HFF-Myc (cell line): ENCODE data around the gene PARP8.

Source experiments
- DNase-seq: peaks from one replicate; pipeline ENCODE4 v3.0.0-alpha.2; 2011; ENCODE audit warnings: low read depth; ENCODE audit errors: extremely low read depth
- H3K4me3 ChIP-seq: replicated peaks from 2 replicates; pipeline ENCODE4 v1.5.1; 2011; ENCODE audit warnings: low read depth, mild to moderate bottlenecking, control low read depth, low read length
- CTCF ChIP-seq: IDR thresholded peaks from 2 replicates; pipeline ENCODE4 v1.5.1; 2012; ENCODE audit warnings: mild to moderate bottlenecking, low read depth, low read length, control low read depth; ENCODE audit errors: missing control alignments

PARP8 gene

DNA sequence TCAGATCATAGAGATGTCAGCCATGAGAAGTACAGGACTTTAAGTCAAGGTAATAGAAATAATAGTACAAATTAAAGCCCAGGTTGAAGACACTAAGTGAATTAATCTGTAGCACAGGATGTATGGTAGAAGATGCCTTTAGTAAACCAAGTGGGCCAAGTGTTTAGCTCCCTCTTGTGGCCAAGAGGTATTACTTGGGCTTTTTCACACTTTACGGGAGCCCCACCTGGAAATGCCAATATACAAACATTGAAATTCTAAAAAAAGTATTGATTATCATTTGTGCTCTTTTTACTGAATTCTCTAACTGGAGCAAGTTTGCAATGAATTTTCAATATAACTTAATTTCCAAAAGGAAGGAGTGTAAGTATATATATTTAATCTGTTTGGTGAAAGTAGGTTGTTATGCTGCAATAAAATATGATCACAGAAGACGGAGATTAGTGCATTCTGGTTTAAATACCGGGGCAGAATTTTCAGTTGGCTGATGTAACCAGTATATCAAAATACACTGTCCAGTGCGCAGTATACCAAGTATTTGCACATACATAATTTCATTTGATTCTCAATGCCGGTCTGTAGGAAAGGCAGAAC, 84.7 kb downstream of the PARP8 start:
- peak; percentile 9 for DNase-seq
- TF ChIP-seq CTCF: peak; percentile 76
- no peak overlapping the region for H3K4me3 ChIP-seq

DNA sequence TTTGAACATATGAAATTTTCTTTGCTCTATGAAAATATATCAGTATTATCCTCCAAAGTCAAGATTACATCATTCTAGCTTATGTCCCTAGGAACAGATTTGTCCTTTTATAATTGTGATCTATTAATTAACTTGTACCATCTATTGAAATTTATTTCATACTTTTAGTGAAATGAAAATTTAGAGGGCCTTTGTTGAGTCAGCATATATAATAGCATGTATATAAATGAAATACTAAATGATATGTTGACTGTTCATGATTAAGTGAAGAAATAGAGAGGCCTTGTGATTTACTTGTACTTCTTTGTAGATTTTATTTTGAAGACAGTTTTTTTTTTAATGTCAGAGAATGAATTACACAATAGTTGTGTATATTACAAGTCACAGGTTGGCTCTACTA, 86.4 kb downstream of the PARP8 start:
- no peak for DNase-seq
- H3K4me3 ChIP-seq: no peak overlapping the region
- no peak for TF ChIP-seq CTCF

- DNase-seq: no peak
- no peak overlapping the region for H3K4me3 ChIP-seq
- no peak for TF ChIP-seq CTCF
Measured at GRCh38 chr5:50759526-50760270, 93.3 kb downstream of the PARP8 start.

DNA sequence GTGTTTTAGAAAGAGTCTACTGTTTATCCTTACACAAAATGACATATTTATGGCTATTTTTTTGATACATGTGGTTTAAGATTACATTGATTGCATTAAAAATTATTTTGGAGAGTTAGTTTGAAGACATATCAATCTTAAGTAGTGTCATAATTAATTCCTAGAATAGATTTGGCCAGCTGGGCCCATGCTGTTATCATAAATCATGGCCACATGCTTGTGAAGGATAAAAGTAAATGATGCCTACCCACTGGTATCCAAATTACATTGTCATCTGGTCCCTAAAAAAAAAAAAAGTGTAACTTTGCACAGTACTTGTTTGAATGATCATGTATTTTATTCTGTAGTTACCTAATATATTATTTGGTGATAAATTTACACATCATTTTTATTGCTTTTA, 96.9 kb downstream of the PARP8 start:
- no peak for DNase-seq
- no peak overlapping the region for H3K4me3 ChIP-seq
- no peak for TF ChIP-seq CTCF

DNA sequence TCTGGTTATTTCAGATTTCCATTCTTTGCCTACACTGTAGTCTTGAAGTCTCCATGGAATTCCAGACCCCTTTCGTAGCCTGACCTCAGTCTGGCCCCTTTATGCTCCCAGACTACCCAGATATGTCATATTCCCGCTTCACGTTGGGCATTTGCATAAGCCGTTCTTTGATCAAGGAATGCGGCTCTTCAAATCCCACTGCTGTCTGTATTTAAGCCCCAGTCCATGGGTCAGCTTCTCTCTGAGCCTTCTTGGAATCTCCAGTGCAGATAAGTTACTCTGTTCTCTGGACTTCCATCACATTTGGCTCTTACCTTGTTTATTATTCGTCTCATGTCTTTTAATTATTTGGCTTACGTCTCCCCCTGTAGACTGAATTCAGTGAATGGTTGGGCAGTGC, 97.4 kb downstream of the PARP8 start:
- DNase-seq: no peak
- no peak overlapping the region for H3K4me3 ChIP-seq
- no peak for TF ChIP-seq CTCF

GRCh38 chr5:50766042-50766441, 99.6 kb downstream of the PARP8 start:
- no peak overlapping the region for H3K4me3 ChIP-seq
- no peak for TF ChIP-seq CTCF
- no peak for DNase-seq
